ENCODE data around the gene EMC1.

Gene EMC1

DNA sequence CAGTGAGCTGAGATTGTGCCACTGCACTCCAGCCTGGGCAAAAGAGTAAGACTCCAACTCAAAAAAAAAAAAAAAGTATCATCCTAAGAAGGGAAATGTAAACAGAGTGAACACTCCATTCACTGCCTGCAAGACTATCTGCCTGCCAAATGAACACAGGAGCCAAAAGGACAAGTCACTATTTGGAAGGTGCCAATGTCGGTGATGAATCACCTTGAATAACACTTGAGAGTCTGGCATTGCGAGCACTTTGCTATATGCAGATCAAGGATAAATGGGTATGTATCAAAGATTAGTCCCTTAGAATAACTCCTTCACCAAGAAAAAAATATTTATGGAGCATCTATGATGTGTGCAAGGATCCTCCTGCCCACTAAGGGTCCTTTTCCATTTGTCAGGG is 47.9 kb downstream of the EMC1 start:
- H3K4me3 ChIP-seq (ENCODE audit: low read depth, low read length): no peak overlapping the region
- peaks cover 16% of the 10 kb centered on the region; the same call in 1 of the 2 replicates for H3K36me3 ChIP-seq (ENCODE audit: insufficient read depth, low read length)
- H3K27me3 ChIP-seq (ENCODE audit: insufficient read depth, low read length): no peaks in the 10 kb centered on the region
- peak overlapping the region; percentile 38; the same call in 1 of the 2 replicates for H3K27ac ChIP-seq (ENCODE audit: low read depth, low read length)
- peaks cover 54% of the 10 kb centered on the region for H3K4me1 ChIP-seq (ENCODE audit: control insufficient read depth, insufficient read depth, low read length, unreplicated experiment)
- H3K79me2 ChIP-seq (ENCODE audit: control insufficient read depth, insufficient read depth, low read length, unreplicated experiment): peaks cover 100% of the 10 kb centered on the region
- H2AFZ ChIP-seq (ENCODE audit: low read length, unreplicated experiment): no peak overlapping the region

GRCh38 chr1:19202396-19202795 is 48.9 kb downstream of the EMC1 start:
- Histone ChIP-seq H3K27me3 (ENCODE audit: insufficient read depth, low read length) (no peaks in the 10 kb centered on the region), H2AFZ (ENCODE audit: low read length, unreplicated experiment) (no peak overlapping the region), H3K4me1 (ENCODE audit: control insufficient read depth, insufficient read depth, low read length, unreplicated experiment) (peaks cover 47% of the 10 kb centered on the region), H3K27ac (ENCODE audit: low read depth, low read length) (no peak overlapping the region), H3K79me2 (ENCODE audit: control insufficient read depth, insufficient read depth, low read length, unreplicated experiment) (peaks cover 91% of the 10 kb centered on the region), H3K4me3 (ENCODE audit: low read depth, low read length) (no peak overlapping the region), H3K36me3 (ENCODE audit: insufficient read depth, low read length) (peaks cover 27% of the 10 kb centered on the region)

- H3K79me2 ChIP-seq (ENCODE audit: control insufficient read depth, insufficient read depth, low read length, unreplicated experiment): peaks cover 81% of the 10 kb centered on the region
- H3K4me1 ChIP-seq (ENCODE audit: control insufficient read depth, insufficient read depth, low read length, unreplicated experiment): peaks cover 30% of the 10 kb centered on the region
- H2AFZ ChIP-seq (ENCODE audit: low read length, unreplicated experiment): no peak overlapping the region
- H3K27ac ChIP-seq (ENCODE audit: low read depth, low read length): no peak overlapping the region
- peaks cover 48% of the 10 kb centered on the region for H3K36me3 ChIP-seq (ENCODE audit: insufficient read depth, low read length)
- H3K27me3 ChIP-seq (ENCODE audit: insufficient read depth, low read length): no peaks in the 10 kb centered on the region
- no peak overlapping the region for H3K4me3 ChIP-seq (ENCODE audit: low read depth, low read length)
Measured at GRCh38 chr1:19199969-19200604, 51.2 kb downstream of the EMC1 start.

DNA sequence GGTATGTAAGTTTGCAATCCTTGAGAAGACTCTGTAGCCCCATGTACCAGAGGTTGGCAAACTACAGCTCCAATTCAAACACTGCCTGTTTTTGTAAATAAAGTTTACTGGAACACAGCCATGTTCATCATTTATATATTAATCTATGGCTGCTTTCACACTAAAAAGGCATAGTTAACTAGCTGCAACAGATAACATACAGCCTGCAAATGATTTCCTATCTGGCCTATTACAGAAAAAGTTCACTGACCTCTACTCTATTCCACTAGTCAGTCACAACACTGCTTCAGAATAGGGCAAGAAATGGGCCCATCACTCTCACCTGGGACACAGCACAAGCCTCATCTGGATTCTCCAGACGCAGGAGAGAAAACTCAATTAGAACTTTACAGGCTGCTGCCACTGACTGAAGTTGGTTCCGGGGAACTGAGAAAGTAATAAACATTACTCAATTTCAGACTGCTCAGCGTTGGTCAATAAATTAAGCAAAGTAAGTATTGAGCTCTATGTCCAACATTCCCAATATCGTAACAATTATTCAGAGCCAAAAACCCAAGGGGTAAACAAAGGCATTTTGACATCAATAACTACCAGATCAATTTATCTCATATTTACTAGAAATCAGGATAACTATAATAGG is 51.9 kb downstream of the EMC1 start:
- Histone ChIP-seq H3K27me3 (ENCODE audit: insufficient read depth, low read length) (no peaks in the 10 kb centered on the region), H3K79me2 (ENCODE audit: control insufficient read depth, insufficient read depth, low read length, unreplicated experiment) (peaks cover 75% of the 10 kb centered on the region), H3K4me1 (ENCODE audit: control insufficient read depth, insufficient read depth, low read length, unreplicated experiment) (peaks cover 24% of the 10 kb centered on the region), H3K36me3 (ENCODE audit: insufficient read depth, low read length) (peaks cover 48% of the 10 kb centered on the region), H3K27ac (ENCODE audit: low read depth, low read length) (no peak overlapping the region), H2AFZ (ENCODE audit: low read length, unreplicated experiment) (no peak overlapping the region), H3K4me3 (ENCODE audit: low read depth, low read length) (no peak overlapping the region)

- peaks cover 70% of the 10 kb centered on the region for H3K79me2 ChIP-seq (ENCODE audit: control insufficient read depth, insufficient read depth, low read length, unreplicated experiment)
- H3K27ac ChIP-seq (ENCODE audit: low read depth, low read length): no peak overlapping the region
- peaks cover 20% of the 10 kb centered on the region for H3K4me1 ChIP-seq (ENCODE audit: control insufficient read depth, insufficient read depth, low read length, unreplicated experiment)
- peaks cover 51% of the 10 kb centered on the region for H3K36me3 ChIP-seq (ENCODE audit: insufficient read depth, low read length)
- no peaks in the 10 kb centered on the region for H3K27me3 ChIP-seq (ENCODE audit: insufficient read depth, low read length)
- no peak overlapping the region for H3K4me3 ChIP-seq (ENCODE audit: low read depth, low read length)
- no peak overlapping the region for H2AFZ ChIP-seq (ENCODE audit: low read length, unreplicated experiment)
Measured at GRCh38 chr1:19198820-19199219, 52.5 kb downstream of the EMC1 start.

DNA sequence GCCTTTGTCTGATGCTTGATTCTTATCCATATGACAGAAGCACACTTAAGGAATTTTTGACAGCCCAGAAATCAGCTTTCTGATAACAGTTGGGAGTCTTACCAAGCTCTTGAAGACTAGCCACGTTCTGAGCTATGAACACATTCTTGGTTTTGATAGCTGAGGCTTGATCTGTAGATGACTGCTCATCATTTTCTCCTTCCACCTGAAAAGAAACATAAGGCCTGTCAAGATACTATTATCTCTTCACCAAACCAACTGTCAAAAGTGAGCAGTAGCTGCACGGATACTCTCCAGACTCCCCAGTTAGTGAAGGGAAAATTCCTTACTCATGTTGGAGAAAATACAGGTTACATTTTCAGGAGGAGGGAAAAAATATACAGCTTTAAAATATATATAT is 53.5 kb downstream of the EMC1 start:
- no peak overlapping the region for H3K4me3 ChIP-seq (ENCODE audit: low read depth, low read length)
- H2AFZ ChIP-seq (ENCODE audit: low read length, unreplicated experiment): no peak overlapping the region
- H3K79me2 ChIP-seq (ENCODE audit: control insufficient read depth, insufficient read depth, low read length, unreplicated experiment): peaks cover 70% of the 10 kb centered on the region
- H3K4me1 ChIP-seq (ENCODE audit: control insufficient read depth, insufficient read depth, low read length, unreplicated experiment): peaks cover 10% of the 10 kb centered on the region
- H3K36me3 ChIP-seq (ENCODE audit: insufficient read depth, low read length): peaks cover 58% of the 10 kb centered on the region
- no peaks in the 10 kb centered on the region for H3K27me3 ChIP-seq (ENCODE audit: insufficient read depth, low read length)
- no peak overlapping the region for H3K27ac ChIP-seq (ENCODE audit: low read depth, low read length)

DNA sequence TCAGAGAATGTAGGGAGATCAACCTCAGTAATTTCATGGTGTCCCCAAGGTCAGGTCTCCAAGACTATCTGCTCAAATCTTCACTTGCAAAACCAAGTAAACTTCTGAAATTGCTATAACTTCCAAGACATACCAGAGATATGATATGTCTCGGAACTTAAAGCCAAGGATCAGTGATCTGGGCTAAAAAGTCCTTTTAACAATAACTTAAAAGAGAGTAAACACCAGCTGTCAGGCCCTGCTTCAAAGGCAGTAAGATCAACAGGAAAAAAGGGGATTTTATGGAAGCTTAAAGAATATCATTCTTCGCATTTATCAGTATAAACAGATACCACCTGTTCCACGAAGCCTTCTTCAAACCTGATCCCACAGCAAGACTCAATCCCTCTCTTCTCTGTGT is 55.0 kb downstream of the EMC1 start:
- Histone ChIP-seq H3K36me3 (ENCODE audit: insufficient read depth, low read length) (peaks cover 71% of the 10 kb centered on the region), H3K4me1 (ENCODE audit: control insufficient read depth, insufficient read depth, low read length, unreplicated experiment) (no peaks in the 10 kb centered on the region), H3K79me2 (ENCODE audit: control insufficient read depth, insufficient read depth, low read length, unreplicated experiment) (peaks cover 59% of the 10 kb centered on the region), H3K4me3 (ENCODE audit: low read depth, low read length) (no peak overlapping the region), H3K27ac (ENCODE audit: low read depth, low read length) (no peak overlapping the region), H2AFZ (ENCODE audit: low read length, unreplicated experiment) (no peak overlapping the region), H3K27me3 (ENCODE audit: insufficient read depth, low read length) (no peaks in the 10 kb centered on the region)

DNA sequence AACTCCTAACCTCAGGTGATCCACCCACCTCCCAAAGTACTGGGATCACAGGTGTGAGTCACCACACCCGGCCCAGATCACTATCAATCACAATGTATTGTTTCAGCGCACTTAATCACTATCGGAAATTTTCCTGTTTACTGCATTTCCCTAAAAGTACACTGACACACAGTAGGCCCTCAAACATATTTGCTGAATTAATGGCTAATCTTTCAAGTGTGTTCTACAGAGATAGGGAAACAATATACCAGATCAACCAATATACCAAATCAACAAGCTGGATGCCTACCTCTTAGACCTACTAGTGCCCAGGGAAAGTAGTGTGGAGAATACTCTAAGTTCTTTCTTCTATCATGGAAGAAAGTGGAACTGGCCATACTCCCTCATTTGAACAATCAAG is 58.3 kb downstream of the EMC1 start:
- Histone ChIP-seq H2AFZ (ENCODE audit: low read length, unreplicated experiment) (no peak overlapping the region), H3K4me3 (ENCODE audit: low read depth, low read length) (no peak overlapping the region), H3K79me2 (ENCODE audit: control insufficient read depth, insufficient read depth, low read length, unreplicated experiment) (peaks cover 54% of the 10 kb centered on the region), H3K36me3 (ENCODE audit: insufficient read depth, low read length) (peaks cover 68% of the 10 kb centered on the region), H3K4me1 (ENCODE audit: control insufficient read depth, insufficient read depth, low read length, unreplicated experiment) (no peaks in the 10 kb centered on the region), H3K27me3 (ENCODE audit: insufficient read depth, low read length) (no peaks in the 10 kb centered on the region), H3K27ac (ENCODE audit: low read depth, low read length) (no peak overlapping the region)

DNA sequence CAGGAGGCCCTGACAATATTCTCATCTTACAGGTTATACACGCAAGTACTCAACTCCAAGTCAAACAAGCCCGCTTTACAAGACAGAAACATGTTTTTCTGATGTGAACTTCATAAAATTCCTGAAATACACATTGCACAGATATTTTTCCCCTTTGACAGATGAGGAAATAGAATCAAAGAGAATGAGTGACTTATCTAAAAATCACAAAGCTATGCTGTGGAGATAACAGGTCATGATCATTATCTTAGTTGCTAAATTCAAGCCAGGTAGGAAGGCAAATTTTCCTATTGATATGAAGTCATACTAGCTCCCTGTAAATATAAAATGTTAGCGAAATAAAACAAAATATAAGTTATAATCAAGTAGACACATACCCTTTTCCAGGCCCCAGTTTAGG is 59.5 kb downstream of the EMC1 start:
- H3K79me2 ChIP-seq (ENCODE audit: control insufficient read depth, insufficient read depth, low read length, unreplicated experiment): peaks cover 50% of the 10 kb centered on the region
- H2AFZ ChIP-seq (ENCODE audit: low read length, unreplicated experiment): no peak overlapping the region
- no peak overlapping the region for H3K27ac ChIP-seq (ENCODE audit: low read depth, low read length)
- H3K36me3 ChIP-seq (ENCODE audit: insufficient read depth, low read length): peaks cover 65% of the 10 kb centered on the region
- H3K4me1 ChIP-seq (ENCODE audit: control insufficient read depth, insufficient read depth, low read length, unreplicated experiment): no peaks in the 10 kb centered on the region
- no peaks in the 10 kb centered on the region for H3K27me3 ChIP-seq (ENCODE audit: insufficient read depth, low read length)
- H3K4me3 ChIP-seq (ENCODE audit: low read depth, low read length): no peak overlapping the region

- Histone ChIP-seq H2AFZ (ENCODE audit: low read length, unreplicated experiment) (no peak overlapping the region), H3K27ac (ENCODE audit: low read depth, low read length) (no peak overlapping the region), H3K36me3 (ENCODE audit: insufficient read depth, low read length) (peaks cover 63% of the 10 kb centered on the region), H3K79me2 (ENCODE audit: control insufficient read depth, insufficient read depth, low read length, unreplicated experiment) (peaks cover 45% of the 10 kb centered on the region), H3K4me1 (ENCODE audit: control insufficient read depth, insufficient read depth, low read length, unreplicated experiment) (no peaks in the 10 kb centered on the region), H3K4me3 (ENCODE audit: low read depth, low read length) (no peak overlapping the region), H3K27me3 (ENCODE audit: insufficient read depth, low read length) (no peaks in the 10 kb centered on the region)
Measured at GRCh38 chr1:19190468-19190867, 60.9 kb downstream of the EMC1 start.

- peaks cover 67% of the 10 kb centered on the region for H3K36me3 ChIP-seq (ENCODE audit: insufficient read depth, low read length)
Measured at GRCh38 chr1:19189270-19189669, 62.1 kb downstream of the EMC1 start.

More at GRCh38 chr1:19189270-19189669, 62.1 kb downstream of the EMC1 start:
- Histone ChIP-seq H3K79me2 (ENCODE audit: control insufficient read depth, insufficient read depth, low read length, unreplicated experiment) (peaks cover 43% of the 10 kb centered on the region), H3K4me1 (ENCODE audit: control insufficient read depth, insufficient read depth, low read length, unreplicated experiment) (no peaks in the 10 kb centered on the region), H3K4me3 (ENCODE audit: low read depth, low read length) (no peak overlapping the region), H3K27me3 (ENCODE audit: insufficient read depth, low read length) (no peaks in the 10 kb centered on the region), H3K27ac (ENCODE audit: low read depth, low read length) (no peak overlapping the region), H2AFZ (ENCODE audit: low read length, unreplicated experiment) (no peak overlapping the region)

Measured in ACC112 (cell line).